ENCODE data around the gene PLEKHM3.
A peak's percentile ranks its signal among the peaks of the same experiment; 100 is the strongest.

PLEKHM3 gene

GRCh38 chr2:207993151-207993763 is 32.1 kb downstream of the PLEKHM3 start:
- peak; percentile 10 for DNase-seq (ENCODE audit: low read depth)

GRCh38 chr2:207991944-207992343 is 33.4 kb downstream of the PLEKHM3 start:
- no peak for DNase-seq (ENCODE audit: low read depth)

- DNase-seq (ENCODE audit: low read depth), result no peak
These were observed 34.5 kb downstream of the PLEKHM3 start for GRCh38 chr2:207990784-207991183.

DNA sequence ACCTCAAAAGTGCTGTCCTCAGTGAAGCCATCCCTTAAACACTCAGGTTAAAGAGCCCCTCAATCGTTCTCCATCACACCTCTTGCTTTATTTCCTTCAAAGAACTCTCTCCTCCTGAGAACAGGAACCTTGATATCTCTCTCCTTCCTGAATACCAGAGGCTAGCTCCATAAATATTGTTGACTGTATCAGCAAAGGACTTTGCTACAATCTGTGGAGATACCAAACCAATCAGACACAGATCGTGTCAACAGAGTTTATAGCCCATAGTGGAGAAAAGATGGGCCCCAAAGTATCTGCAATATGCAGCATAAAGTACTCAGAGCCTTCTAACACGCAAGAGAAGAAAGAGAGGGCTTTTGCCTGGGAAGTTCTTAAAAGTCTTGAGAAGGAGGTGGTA is 36.4 kb downstream of the PLEKHM3 start:
- no peak for DNase-seq (ENCODE audit: low read depth)

- no peak for DNase-seq (ENCODE audit: low read depth)
These were observed 38.2 kb downstream of the PLEKHM3 start for GRCh38 chr2:207987025-207987716.

- DNase-seq (ENCODE audit: low read depth), result no peak
These were observed 40.4 kb downstream of the PLEKHM3 start for GRCh38 chr2:207984765-207985480.

- no peak for DNase-seq (ENCODE audit: low read depth)
These were observed 41.7 kb downstream of the PLEKHM3 start for GRCh38 chr2:207983641-207984042.

- no peak for DNase-seq (ENCODE audit: low read depth)
These were observed 47.0 kb downstream of the PLEKHM3 start for GRCh38 chr2:207978177-207978948.

- DNase-seq (ENCODE audit: low read depth), result no peak
These were observed 49.4 kb downstream of the PLEKHM3 start for GRCh38 chr2:207975921-207976320.

- DNase-seq (ENCODE audit: low read depth), result no peak
These were observed 51.1 kb downstream of the PLEKHM3 start for GRCh38 chr2:207974216-207974605.

DNA sequence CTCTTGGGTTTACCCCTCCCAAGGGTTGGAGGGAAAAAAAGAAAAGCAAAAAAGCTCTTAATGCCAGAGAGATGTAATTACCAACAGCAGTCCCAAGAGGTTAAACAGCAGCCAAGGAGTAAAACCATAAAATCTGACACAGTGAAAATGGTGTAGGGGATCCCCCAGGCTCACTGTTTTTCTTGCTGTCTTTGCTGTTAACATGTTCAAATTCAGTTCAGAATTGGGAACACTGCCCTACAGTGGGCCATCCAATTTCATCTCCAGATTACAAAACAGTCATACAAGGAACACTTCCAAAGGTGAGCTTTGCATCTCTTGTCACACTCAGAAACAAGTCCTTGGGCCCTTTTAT is 54.5 kb downstream of the PLEKHM3 start:
- no peak for DNase-seq (ENCODE audit: low read depth)

DNA sequence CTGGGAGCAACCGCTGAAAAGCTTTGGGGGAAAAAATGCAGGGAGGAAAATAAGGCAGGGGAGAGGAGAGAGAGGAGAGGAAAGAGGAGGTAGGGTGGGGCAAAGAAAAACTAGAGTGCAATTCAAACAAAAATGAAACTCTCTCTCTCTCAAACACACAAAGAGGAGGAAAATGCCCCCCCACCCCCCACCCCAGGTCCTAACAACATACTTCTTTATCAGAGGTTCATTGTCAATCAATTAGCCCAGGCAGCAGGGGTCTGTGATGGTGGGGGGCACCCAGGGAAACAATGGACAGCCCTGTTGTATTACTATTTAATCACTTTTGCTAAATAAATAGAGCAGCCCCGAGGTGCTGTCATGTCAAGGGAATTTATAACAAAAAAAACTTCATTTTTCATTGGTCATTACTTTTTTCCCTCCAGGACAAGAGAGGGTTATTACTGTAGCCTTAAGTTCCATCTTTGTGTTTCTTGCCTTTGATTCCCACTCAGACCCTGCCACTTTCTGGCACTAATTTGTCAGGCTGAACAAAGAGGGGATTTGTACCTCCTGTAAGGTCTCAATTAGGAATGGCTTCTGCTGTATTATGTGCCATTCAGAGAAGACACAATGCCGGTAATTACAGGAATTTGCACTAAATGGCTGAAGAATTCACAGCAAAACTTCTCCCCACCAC is 55.0 kb downstream of the PLEKHM3 start:
- DNase-seq (ENCODE audit: low read depth), result no peak

DNA sequence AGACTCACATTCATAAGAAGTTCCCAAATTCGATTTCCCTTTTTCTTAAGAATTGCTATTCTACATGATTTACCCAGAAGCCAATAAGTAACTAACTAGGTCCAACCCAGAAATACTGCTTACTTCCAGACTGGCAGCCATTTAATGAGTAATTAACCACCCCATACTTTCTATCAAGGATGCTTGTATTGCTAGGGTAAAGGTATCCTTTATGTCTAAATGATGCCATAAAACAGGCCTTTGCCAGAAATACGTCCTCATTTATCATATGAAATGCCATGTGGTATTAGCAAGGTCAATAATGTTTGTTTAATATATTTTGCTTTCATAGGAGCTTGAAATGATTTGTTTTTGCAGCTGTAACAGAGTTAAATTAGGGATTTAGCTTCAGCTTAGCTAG is 56.1 kb downstream of the PLEKHM3 start:
- no peak for DNase-seq (ENCODE audit: low read depth)

GRCh38 chr2:207967121-207967520 is 58.2 kb downstream of the PLEKHM3 start:
- no peak for DNase-seq (ENCODE audit: low read depth)

DNA sequence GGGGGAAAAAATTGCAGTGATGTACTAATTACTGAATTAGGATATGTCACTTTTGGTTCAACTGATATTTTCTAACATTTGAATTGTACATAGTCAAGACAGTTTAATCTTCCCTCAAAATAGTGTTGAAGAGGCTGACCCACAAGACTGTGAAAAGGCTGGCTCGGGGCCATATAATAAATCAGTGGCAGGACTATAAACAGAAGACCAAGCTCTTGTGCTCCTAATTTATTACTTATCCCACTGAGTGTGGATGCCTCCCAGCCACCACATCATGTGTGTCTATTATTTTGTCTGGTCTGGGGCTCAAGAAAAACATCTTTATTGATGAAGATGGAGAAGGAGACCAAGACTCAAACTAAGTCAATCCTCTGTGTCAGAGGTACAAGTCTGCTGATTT is 64.4 kb downstream of the PLEKHM3 start:
- DNase-seq (ENCODE audit: low read depth), result no peak

GRCh38 chr2:207960090-207960489 is 65.2 kb downstream of the PLEKHM3 start:
- no peak for DNase-seq (ENCODE audit: low read depth)

DNA sequence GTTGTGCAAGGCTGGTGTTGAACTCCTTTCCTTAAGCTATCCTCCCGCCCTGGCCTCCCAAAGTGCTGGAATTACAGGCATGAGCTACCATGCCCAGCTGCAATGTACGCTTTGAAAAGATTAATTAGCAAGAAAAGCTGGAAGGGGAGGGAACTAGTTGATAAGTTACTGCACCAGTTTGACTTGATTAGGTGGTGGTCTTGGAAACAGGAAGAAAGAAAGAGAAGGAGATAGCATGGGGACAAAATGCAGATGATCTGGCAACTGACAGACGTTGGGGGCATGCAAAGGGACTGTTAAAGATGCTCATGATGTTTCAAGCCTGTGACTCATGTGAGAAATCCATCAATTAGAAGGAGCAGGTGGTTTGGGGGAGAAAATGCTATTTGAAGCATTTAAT is 68.6 kb downstream of the PLEKHM3 start:
- no peak for DNase-seq (ENCODE audit: low read depth)

DNA sequence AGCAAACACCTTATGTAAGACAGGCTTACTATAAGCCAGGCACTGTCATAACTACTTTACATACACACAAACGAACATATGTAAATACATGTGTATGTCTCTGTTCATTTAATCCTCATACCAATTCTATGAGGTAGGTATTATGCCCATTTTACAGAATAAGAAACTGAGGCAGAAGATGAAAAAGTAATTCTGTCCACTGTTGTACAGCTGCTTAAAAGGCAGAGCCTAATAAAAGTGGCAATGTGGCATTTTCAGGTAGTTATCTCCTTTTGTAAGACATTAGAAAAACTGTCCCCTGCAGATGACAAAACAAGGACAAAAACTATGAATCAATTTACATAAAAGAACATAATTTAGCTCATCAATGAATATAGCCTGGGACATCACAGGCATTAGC is 69.9 kb downstream of the PLEKHM3 start:
- DNase-seq (ENCODE audit: low read depth), result no peak

DNA sequence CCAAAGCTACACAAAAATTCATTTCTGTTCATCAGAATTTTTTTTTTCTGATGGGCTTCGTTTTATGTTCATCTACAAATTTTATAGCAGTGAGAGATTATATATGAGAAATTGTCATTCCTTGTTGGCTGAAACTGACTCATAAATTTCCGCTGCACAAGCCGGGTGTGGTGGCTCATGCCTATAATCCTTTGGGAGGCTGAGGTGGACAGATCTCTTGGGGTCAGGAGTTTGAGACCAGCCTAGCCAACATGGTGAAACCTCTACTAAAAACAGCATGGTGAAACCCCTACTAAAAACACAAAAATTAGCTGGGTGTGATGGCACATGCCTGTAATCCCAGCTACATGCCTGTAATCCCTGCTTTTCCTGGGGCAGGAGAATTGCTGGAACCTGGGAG is 72.0 kb downstream of the PLEKHM3 start:
- no peak for DNase-seq (ENCODE audit: low read depth)

- DNase-seq (ENCODE audit: low read depth), result no peak
These were observed 72.6 kb downstream of the PLEKHM3 start for GRCh38 chr2:207952564-207953345.

DNA sequence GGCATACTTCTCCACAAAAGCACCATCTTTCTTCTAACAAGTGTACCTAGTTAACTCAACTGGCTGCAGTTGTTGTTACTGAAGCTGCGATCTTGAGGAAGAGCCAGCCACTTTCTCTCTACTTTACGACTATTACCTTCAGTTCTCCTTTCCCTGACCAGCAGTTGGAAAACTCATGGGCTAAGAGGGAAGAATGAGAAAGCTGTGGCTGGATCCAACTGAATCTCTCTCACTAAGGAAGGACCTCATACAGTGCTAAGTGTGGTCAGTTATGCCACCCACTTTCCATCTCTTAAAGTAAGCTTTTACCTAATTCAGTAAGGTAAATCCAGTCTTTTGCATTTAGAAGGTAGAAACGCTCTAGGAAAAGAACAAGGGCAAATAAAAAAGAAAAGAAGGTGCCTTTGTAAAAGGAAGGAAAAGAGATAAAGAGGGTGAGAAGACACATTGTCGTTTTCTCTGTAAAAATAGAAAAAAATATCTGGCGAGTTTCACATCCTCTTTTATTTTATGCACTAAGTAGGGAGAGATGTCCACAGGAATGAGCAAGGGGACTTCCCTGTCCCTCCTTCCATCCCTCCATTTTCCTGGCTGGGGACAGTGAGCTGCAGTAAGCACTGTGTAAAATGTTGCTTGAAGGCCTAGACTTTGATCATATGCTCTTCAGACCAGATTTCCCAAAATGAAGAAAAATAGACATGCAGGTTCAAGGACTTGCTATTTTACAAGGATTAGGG is 73.4 kb downstream of the PLEKHM3 start:
- DNase-seq (ENCODE audit: low read depth), result no peak

Data from fibroblast of the conjunctiva (primary cell).